KG1 (cell line): ENCODE data around the gene PANK2.
"Not testable (repeated sequence)": the region's sequence is repeated elsewhere in the genome, so short reads cannot be mapped to it uniquely, and the experiment has no call there.

Source experiments
- DNase-seq: peaks from one replicate; lab custom pipeline; 2025; lab: John Stamatoyannopoulos, UW

PANK2 gene

DNA sequence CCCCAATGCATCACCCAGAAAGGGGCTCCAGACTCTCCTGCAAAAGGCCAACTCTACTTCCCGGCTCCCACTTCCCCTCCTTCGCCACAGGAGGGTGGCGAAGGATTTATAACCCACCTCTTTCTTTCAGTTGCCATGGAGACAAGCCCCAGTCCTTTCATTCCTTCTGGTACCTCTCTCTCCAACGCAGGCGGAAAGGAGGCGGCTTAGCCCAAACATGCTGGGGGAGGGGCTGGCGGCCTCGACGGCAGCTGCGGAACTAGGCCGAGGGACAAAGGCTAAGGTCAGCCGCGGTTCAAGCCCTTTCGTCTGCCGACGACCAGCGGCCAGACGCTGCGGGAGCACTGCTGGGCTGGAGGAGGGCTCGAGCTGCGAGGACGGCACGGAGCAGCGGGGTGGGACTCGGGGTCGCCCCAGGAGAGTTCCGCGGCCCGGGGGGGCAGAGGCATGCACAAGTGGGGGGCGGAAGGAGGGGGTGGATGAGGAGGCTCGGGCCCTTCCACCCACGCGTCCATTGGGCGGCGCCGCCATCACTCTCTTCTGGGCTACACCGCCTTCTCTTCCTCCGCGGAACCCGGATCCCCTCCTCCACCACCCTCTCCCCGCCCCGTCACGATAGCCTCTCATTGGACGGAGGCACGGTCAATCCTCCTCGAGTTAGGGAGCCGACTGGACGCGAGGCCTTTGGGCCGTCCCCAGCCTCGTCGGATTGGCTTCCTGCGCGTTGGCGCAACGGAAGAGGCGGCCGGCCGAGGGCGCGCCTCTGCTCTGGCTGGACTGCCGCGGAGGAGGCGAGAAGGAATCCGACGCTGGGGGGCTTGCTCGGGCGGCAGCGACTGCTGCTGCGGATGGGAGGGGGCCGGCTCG is at the start of gene PANK2:
PANK2 (plus strand) TSS at position 766 of the 867 bp plus-strand sequence.
- DNase-seq = peak; percentile 95

DNA sequence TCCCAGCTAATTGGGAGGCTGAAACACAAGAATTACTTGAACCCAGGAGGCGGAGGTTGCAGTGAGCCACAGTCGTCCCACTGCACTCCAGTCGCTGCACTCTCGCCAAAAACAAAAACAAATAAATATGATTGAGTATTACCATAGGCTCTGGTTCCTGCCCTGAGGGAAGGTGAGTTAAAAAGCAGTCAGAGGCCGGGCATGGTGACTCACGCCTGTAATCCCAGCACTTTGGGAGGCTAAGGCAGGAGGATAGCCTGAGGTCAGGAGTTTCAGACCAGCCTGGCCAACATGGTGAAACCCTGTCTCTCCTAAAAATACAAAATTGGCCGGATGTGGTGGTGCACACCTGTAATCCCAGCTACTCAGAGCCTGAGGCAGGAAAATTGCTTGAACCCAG is 49.0 kb upstream of the PANK2 start:
- not testable (repeated sequence) for DNase-seq

DNA sequence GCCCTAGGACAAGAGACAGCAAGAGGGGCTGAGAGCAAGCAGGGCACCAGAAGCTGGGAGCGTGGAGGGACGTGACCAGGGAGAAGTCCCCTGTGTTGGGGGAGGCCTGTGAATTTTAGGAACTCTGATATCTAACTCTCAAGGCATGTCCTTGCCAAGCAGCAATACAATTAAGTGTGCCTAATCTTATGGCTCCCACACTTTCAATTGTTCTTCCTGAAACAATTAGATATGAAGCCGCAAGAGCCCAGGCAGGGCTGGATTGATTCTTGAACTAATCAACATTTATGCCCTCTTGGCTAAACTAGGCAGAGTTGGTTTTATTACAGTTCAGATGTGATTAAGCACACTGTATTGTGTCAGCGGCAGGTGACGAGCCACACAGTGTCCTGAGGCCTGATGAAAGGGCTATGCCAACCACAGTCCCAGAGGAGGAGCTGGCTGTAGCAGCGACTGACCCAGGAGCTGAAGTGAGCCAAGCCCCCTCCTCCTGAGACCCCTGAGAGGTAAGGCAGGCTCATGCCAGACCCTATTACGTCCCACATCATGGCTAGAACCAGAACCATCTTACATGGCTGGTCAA is 46.7 kb upstream of the PANK2 start:
- no peak for DNase-seq

- no peak for DNase-seq
These were observed 45.7 kb upstream of the PANK2 start for GRCh38 chr20:3843490-3843889.

- DNase-seq = not testable (repeated sequence)
These were observed 45.1 kb upstream of the PANK2 start for GRCh38 chr20:3843990-3844619.

- no peak for DNase-seq
These were observed 42.8 kb upstream of the PANK2 start for GRCh38 chr20:3846378-3846739.

DNA sequence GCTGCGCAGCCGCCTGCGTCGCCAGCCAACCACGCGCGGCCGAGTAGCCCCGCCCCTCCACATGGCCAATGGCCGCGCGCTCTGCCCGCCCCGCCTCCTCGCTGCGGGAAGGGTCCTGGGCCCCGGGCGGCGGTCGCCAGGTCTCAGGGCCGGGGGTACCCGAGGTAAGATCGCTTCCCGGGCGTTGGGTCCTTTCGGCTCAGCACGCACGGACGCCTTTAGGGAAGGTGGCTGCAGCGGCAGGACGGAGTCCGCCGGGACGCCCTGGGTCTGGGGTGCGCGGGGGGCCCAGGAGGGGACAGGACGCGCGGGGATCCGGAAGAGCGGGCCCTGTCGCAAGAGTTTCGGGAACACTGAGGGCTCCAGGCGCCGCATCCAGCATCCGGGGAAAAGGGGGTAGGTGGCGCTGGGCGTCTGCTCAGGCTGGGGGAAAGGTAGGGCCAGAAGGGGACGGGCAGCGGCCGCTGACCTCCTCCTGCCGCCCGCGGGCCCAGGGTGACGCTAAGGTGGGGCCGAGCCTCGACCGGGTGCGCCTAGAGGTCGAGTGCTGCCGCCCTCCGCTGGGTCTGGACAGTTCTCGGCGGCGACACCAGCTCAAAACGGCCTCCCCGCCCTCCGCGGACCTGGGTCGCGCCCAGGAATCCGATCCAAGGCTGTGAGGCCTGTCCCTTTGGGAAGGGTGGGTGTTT is 42.3 kb upstream of the PANK2 start, which contains the start of gene MAVS:
MAVS (plus strand) TSS at position 95 of the 689 bp plus-strand sequence. CDS start 7,791 bp downstream, outside the sequence.
- DNase-seq = peak; percentile 70

DNA sequence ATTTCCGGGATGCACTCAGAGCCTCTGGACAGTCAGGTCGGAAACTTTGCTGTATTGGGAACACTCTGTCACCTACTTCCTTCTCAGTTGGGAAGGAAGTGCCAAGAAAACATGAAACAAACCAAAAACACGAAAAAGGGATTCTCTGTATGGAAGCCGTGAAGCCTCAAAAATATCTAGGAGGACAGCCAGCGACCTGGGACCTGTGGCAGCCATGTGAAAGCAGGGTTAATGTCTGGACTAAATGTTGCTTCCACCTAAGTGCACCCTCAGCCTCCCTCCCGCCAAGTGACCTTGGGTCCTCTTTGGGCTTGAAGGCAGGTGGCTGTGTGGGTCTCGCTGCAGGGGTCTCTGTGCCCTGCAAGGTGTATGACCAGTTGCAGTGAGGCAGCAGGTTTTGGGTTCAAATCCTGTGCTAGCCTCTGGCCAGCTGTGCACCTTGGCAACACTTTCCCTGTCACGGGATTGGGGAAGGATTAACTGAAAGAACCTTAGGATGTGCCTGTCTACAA is 41.7 kb upstream of the PANK2 start:
- DNase-seq = no peak

GRCh38 chr20:3848565-3848964 is 40.6 kb upstream of the PANK2 start:
- no peak for DNase-seq

DNA sequence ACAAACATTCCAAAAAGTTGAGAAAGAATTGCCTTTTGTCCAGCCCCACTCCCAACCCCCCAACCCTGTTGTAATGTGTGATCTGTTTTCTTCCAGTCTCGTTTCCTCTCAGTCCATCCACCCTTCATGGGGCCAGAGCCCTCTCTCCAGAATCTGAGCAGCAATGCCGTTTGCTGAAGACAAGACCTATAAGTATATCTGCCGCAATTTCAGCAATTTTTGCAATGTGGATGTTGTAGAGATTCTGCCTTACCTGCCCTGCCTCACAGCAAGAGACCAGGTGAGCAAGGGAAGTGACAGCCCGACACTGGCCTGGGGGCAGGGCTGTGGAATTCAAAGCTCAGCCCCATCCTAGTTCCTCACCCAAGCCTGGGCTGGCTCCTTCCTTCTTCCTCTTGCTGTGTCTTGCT is 34.7 kb upstream of the PANK2 start:
- no peak for DNase-seq

GRCh38 chr20:3857405-3857804 is 31.8 kb upstream of the PANK2 start:
- DNase-seq = no peak

DNA sequence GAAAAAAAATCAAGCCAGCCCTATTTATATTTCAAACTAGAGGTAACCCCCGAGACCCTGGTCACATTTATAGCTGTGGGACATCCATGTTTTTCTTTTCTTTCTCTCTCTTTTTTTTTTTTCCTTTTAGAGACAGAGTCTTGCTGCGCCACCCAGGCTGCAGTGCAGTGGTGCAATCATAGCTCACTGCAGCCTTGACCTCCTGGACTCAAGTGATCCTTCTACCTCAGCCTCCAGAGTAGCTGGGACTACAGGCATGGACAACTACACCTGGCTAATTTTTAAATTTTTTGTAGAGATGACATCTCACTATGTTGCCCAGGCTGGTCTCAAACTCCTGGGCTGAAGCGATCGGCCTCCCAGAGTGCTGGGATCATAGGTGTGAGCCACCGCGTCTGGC is 30.5 kb upstream of the PANK2 start:
- no peak for DNase-seq

DNA sequence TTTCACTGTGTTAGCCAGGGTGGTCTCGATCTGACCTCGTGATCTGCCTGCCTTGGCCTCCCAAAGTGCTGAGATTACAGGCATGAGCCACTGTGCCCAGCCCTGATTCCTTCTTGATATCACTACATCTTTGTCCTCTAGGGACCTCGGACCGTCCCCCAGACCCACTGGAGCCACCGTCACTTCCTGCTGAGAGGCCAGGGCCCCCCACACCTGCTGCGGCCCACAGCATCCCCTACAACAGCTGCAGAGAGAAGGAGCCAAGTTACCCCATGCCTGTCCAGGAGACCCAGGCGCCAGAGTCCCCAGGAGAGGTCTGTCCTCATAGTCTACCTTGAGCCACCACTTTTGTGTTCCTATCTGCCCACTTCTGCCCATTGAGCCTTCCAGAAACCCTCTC is 28.0 kb upstream of the PANK2 start:
- DNase-seq = no peak

DNA sequence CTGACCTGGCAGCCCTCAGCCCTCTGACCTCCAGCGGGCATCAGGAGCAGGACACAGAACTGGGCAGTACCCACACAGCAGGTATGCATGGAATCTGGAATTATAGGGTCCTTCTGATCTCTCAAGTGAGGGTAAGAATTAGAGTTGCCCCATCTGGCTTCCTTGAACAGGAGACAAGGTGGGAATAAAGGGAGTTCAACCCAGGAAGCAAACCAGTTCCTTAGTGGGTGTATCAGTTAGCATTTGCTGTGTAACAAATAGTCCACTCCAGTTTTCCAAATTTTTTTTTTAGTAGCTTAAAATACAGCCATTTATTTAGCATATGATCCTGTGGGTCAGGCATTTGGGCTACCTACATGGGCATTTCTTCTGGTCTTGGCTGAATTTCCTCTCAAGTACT is 26.9 kb upstream of the PANK2 start:
- DNase-seq = no peak

DNA sequence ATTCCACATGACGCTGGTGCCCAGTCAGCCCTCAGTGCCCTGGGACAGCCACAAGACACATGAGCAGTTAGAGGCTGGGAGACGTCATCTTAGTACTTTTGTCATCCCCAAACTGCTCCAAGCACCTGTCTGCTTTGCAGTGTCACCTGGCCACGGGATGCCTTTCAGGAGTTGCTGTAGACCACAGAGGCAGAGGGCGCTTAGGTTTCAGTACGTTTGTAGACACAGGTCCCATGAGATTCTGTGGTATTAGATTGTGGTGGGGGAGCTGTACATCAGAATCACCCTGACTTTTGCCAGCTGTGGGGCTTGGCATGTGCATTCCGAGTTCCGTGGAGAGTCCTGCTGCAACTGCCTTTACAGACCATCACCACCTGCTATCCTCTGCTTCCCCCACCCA is 25.9 kb upstream of the PANK2 start:
- DNase-seq = no peak

GRCh38 chr20:3864518-3864917 is 24.7 kb upstream of the PANK2 start:
- DNase-seq = no peak

GRCh38 chr20:3865152-3865886 is 23.9 kb upstream of the PANK2 start:
- no peak for DNase-seq

DNA sequence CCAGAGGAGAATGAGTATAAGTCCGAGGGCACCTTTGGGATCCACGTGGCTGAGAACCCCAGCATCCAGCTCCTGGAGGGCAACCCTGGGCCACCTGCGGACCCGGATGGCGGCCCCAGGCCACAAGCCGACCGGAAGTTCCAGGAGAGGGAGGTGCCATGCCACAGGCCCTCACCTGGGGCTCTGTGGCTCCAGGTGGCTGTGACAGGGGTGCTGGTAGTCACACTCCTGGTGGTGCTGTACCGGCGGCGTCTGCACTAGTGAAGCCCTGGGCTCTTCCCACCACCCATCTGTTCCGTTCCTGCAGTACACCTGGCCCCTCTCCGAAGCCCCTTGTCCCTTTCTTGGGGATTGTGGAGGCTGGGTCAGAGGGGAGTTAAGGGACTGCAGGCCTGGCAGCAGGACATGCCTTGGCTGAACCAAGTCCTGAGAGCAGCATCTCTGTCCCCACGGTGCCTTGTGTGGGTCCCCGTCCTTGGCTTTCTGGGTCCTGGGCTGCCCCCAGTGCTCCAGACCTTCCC is 23.2 kb upstream of the PANK2 start:
- DNase-seq = no peak

DNA sequence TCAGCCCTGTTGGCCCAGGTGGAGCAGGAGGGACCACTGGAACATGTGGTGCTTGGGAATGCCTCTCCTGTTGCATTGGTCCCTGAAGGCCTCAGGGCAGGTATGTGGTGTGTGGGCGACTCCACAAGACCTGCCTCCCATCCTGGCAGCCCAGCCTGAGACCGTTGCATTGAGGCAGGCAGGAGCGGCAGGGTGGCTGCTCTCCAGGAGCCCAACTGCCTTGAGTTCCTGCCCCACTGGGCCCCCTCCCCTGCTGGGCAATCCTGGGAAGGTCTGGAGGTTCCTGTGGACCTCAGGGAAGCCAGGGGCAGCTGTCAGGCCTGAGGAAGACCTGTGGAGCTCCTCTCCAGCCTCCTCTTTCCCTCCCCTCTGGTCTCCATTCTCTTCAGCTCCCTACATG is 22.7 kb upstream of the PANK2 start:
- DNase-seq = no peak

- no peak for DNase-seq
These were observed 21.4 kb upstream of the PANK2 start for GRCh38 chr20:3867802-3868201.
